ENCODE measurements around the gene GRPEL1.

DNA sequence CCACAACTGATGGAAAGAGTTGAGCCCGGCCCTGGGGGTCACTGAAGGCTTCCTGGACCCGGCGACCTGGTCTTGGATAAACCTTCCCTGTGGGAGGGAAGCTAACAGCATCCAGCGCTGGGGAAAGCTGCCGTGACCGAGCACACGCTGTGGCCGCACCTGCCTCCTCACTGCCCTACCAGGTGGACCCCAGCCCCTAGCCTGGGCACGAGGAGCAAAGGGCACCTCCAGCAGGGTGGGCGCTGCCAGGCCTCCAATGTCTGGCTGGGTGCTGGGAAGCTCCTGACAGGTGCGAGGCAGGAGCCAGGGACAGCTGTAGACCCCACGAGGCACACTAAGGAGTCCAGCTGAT is 16.7 kb downstream of the GRPEL1 start:
- TF ChIP-seq, protein P1, sequence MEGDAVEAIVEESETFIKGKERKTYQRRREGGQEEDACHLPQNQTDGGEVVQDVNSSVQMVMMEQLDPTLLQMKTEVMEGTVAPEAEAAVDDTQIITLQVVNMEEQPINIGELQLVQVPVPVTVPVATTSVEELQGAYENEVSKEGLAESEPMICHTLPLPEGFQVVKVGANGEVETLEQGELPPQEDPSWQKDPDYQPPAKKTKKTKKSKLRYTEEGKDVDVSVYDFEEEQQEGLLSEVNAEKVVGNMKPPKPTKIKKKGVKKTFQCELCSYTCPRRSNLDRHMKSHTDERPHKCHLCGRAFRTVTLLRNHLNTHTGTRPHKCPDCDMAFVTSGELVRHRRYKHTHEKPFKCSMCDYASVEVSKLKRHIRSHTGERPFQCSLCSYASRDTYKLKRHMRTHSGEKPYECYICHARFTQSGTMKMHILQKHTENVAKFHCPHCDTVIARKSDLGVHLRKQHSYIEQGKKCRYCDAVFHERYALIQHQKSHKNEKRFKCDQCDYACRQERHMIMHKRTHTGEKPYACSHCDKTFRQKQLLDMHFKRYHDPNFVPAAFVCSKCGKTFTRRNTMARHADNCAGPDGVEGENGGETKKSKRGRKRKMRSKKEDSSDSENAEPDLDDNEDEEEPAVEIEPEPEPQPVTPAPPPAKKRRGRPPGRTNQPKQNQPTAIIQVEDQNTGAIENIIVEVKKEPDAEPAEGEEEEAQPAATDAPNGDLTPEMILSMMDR (IDR thresholded peaks at IDR 0.05) = no peak
- TF ChIP-seq POLR2A (IDR thresholded peaks at IDR 0.05; ENCODE audit: low read length) (no peak), SMC3 (IDR thresholded peaks at IDR 0.05) (no peak), EP300 (IDR thresholded peaks at IDR 0.05) (no peak), SREBF2 (IDR thresholded peaks at IDR 0.05) (no peak), CEBPB (IDR thresholded peaks at IDR 0.05) (no peak), FOSL2 (IDR thresholded peaks at IDR 0.05) (no peak), FOSL2 (CRISPR knock-in tag; IDR thresholded peaks at IDR 0.05) (no peak), MYC (IDR thresholded peaks at IDR 0.05; ENCODE audit: borderline replicate concordance, low read length) (no peak), JUN (IDR thresholded peaks at IDR 0.05) (no peak), CHD2 (IDR thresholded peaks at IDR 0.05; ENCODE audit: low read length, partially characterized antibody) (no peak)
- TF ChIP-seq, protein P2, sequence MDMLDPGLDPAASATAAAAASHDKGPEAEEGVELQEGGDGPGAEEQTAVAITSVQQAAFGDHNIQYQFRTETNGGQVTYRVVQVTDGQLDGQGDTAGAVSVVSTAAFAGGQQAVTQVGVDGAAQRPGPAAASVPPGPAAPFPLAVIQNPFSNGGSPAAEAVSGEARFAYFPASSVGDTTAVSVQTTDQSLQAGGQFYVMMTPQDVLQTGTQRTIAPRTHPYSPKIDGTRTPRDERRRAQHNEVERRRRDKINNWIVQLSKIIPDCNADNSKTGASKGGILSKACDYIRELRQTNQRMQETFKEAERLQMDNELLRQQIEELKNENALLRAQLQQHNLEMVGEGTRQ (IDR thresholded peaks at IDR 0.05) = no peak
- TF ChIP-seq, protein P3, sequence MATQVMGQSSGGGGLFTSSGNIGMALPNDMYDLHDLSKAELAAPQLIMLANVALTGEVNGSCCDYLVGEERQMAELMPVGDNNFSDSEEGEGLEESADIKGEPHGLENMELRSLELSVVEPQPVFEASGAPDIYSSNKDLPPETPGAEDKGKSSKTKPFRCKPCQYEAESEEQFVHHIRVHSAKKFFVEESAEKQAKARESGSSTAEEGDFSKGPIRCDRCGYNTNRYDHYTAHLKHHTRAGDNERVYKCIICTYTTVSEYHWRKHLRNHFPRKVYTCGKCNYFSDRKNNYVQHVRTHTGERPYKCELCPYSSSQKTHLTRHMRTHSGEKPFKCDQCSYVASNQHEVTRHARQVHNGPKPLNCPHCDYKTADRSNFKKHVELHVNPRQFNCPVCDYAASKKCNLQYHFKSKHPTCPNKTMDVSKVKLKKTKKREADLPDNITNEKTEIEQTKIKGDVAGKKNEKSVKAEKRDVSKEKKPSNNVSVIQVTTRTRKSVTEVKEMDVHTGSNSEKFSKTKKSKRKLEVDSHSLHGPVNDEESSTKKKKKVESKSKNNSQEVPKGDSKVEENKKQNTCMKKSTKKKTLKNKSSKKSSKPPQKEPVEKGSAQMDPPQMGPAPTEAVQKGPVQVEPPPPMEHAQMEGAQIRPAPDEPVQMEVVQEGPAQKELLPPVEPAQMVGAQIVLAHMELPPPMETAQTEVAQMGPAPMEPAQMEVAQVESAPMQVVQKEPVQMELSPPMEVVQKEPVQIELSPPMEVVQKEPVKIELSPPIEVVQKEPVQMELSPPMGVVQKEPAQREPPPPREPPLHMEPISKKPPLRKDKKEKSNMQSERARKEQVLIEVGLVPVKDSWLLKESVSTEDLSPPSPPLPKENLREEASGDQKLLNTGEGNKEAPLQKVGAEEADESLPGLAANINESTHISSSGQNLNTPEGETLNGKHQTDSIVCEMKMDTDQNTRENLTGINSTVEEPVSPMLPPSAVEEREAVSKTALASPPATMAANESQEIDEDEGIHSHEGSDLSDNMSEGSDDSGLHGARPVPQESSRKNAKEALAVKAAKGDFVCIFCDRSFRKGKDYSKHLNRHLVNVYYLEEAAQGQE (IDR thresholded peaks at IDR 0.05) = no peak
- TF ChIP-seq, protein P4, sequence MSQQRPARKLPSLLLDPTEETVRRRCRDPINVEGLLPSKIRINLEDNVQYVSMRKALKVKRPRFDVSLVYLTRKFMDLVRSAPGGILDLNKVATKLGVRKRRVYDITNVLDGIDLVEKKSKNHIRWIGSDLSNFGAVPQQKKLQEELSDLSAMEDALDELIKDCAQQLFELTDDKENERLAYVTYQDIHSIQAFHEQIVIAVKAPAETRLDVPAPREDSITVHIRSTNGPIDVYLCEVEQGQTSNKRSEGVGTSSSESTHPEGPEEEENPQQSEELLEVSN (IDR thresholded peaks at IDR 0.05; ENCODE audit: borderline replicate concordance, low read depth) = no peak

Data from A549 (cell line).